HG03064 (cell line): ENCODE data around the gene C12orf43.
"Not testable (repeated sequence)": the region's sequence is repeated elsewhere in the genome, so short reads cannot be mapped to it uniquely, and the experiment has no call there.

ENCODE experiments used
- ATAC-seq: cut with Tn5 transposase; IDR thresholded peaks from one replicate; pipeline ENCODE4 v1.9.1; 2021; ENCODE audit warnings: low read depth; ENCODE audit not compliant: unreplicated experiment

Gene C12orf43, protein sequence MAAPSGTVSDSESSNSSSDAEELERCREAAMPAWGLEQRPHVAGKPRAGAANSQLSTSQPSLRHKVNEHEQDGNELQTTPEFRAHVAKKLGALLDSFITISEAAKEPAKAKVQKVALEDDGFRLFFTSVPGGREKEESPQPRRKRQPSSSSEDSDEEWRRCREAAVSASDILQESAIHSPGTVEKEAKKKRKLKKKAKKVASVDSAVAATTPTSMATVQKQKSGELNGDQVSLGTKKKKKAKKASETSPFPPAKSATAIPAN

DNA sequence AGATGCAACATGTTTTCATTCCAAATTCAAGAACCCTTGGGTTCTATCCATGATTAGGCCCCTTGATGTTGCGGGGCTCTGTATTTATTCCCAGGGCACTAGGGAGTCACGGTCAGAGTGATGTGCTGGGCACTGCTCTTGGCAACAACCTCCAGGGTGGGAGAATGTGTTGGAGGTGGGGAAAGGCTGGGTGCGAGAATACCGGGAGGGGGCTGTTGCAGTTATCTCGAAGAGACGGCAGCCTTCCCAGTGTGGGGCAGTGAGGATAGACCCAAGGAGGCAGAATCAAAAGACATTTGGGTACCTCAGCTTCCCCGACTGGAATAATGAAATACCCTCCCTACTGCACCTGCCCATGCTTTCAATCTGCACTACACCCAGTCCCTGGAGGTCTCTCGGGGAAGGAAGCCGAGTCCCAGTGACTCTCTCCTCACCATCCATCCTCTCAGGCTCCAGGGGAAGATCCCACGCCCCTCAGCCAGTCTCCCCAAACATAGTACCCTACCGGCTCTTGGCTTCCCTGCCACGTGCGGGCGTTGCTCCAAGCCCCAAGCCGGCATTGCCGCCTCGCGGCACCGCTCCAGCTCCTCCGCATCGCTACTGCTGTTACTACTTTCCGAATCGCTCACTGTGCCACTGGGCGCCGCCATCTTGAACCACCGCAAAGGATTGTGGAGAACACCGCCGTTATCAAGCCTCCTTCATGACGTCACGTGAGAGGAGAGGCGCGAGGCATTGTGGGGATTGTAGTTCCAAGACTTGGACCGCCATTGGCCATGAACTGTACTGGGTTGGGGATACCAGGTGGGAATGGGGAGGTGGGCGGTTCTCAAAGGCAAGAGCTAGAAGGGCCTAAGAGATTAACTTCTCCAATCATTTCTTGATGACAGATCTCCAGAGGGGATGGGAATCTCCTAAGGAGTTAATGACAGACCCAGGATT lies at the start of gene C12orf43:
Gene C12orf43, minus strand, starts transcription at position 663 of the 942 bp plus-strand sequence. Its CDS starts 13 bp downstream, at position 650.
- ATAC-seq, result peak; percentile 90

DNA sequence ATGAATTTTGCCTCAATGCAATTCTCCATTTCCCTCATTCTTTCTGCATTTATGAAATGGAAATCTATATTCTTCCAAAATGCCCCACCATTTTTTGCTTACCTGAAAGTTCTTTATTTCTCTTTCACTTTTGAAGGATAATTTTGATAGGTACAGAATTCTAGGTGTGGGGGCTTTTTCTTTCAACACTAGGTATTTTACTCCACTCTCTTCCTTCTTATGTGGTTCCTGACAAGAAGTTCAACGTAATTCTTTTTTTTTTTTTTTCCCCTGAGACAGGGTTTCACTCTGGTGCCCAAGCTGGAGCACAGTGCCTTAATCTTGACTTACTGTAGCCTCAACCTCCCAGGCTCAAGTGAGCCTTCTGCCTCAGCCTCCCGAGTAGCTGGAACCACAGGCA lies 49.1 kb upstream of the C12orf43 start:
- ATAC-seq, result no peak

DNA sequence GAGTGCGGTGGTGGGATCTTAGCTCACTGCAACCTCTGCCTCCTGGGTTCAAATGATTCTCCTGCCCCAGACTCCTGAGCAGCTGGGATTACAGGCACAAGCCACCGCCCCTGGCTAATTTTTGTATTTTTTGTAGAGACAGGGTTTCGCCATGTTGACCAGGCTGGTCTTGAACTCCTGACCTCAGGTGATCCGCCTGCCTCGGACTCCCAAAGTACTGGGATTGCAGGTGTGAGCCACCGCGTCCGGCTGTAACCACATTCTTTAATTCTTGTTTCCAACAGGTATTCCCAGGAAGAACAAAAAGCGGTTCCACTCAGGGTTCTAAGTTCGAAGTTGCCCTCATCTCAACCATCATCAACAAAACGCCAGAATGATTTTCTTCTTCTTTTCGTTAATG lies 48.3 kb upstream of the C12orf43 start:
- not testable (repeated sequence) for ATAC-seq

DNA sequence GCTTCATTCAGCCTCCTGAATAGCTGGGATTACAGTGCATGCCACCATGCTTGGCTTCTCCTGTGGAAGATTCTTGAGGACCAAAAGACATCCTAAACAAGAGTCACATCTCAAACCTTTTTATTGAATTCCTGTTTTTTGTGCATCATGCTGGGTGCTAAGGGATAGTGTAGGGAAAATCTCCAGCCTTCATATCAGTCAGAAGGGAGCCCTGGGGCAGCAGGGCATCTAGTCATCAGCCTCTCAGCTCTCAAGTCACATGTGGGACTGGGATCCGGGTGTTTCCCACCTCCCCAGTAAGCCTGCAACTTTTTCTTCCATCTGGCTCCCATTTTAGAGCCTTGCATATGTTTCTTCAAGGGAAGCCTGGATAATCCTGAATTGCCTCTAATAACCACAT lies 47.8 kb upstream of the C12orf43 start:
- no peak for ATAC-seq

DNA sequence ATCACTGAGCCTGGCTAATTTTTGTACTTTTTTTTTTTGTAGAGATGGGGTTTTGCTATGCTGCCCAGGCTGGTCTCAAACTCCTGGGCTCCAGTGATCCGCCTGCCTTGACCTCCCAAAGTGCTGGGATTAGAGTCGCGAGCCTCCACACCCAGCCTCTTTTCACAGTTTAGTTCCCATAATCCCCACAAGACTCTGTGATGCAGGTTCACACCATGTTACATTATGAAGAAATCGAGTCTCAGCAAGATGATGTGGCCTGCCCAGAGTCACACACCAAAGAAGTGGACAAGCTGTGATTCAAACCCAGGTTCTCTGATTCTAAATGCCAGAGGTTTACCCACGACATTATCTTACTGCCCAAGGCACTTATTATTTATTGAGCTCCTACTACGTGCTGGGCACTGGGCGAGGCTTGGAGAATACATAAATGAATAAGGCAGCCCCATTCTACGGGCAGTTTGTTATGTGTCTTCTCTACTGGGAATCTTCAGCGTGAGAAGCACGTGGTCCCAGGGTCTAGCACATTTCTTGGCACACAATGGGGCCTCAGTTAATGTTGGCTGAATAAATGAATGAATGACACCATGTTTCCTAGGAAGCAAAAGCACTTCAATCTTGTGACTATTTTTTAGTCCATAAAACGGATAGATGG lies 46.2 kb upstream of the C12orf43 start:
- no peak for ATAC-seq

DNA sequence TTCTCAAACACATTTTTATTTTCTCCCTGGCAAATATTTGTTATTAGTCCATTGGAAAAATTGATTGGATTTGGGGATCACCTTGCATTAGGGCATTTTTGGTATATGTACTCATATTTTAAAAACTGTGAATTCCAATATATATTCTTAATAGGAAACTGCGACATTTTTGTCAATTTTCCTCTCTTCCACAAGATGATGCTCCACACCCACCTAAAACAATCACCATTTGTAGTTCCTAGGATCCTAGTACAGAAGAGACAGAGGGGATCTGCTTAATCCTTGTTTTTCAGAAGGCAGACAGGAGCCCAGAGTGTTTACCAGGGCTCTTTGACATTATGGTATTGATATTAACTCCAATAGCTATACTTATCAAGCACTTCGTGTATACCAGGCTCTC lies 45.5 kb upstream of the C12orf43 start:
- no peak for ATAC-seq

DNA sequence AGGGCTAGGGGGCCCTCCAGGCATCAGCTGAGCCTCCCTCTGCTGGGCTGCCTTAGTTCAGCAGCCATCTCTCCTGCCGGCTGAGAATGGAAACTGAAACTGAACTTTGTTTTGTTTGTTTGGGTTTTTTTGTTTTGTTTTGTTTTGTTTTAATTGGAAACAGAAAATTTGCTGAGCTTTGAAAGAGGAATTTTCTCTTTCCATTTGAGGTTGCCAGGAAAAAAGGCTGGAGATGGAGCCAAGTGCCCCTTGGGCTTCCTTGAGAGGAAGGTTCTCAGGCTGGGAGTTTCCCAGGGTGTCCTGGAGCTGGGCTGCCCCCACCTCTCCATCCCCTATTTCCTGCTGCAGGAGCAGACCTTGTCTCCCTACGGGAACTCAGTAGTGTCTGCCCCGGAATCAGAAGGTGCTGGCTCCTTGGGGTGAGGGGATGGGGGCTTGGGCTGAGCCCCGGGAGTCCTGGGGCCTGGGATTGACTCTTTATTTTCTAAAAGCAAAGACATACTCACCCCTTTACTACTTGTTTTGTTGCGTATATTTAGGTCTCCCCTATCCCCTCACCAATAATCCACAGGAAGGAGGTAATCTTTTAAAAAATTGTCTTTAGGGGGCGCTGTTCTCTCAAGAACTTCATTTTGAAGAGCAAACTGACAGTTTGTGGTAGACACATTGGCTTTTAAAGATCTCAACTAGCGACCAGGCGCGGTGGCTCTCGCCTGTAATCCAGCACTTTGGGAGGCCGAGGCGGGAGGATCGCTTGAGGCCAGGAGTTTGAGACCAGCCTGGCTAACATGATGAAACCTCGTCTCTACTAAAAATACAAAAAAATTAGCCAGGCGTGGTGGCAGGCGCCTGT lies 44.1 kb upstream of the C12orf43 start:
- peak; percentile 80 for ATAC-seq

DNA sequence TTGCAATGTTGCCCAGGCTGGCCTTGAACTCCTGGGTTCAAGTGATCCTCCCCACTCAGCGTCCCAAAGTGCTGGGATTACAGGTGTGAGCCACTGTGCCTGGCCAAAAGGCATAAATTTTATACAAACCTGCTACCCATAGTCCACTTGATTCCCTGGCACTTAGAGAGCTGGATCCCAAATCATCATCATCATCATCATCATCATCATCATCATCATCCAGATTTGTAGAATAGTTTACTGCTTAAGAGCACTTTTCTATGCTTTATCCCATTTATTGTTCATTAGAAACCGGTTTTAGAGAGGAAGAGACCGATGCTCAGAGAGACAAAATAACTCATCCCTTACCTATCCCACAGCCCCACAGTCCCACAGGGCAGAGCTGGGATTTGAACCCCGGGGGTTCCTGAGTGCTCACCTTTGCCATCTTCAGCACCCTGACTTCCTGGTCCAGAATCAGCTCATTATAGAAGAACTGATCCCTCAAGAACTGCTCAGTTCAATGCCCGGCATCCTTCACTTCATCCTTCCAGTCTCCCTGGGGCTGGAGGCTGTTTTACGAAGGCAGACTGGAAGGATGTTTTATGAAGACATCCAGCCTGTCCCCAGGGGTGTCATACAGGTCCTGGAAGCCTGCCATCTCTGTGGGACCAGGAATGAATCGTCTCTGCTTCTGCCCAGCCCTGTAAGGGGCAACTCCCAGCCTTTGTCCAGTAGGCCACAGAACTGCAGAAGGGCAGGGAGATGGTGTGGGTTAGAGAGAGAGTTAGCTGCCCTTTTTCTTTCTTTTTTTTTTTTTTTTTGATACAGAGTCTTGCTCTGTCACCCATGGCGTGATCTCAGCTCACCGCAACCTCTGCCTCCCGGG lies 43.0 kb upstream of the C12orf43 start:
- ATAC-seq, result no peak

DNA sequence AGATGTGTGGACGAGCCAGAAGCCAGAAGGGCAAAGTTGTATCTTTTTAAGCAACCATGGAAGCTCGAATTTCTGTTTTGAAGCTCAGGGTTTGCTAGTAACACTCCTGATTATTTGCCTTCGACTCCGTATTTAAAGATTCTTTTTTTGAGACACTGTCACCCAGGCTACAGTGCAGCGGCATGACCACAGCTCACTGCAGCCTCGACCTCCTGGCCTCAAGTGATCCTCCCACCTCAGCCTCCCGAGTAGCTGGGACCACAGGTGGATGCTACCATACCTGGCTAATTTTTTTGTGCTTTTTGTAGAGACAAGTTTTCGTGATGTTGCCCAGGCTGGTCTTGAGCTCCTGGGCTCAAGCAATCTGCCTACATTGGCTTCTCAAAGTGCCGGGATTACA lies 41.5 kb upstream of the C12orf43 start:
- ATAC-seq, result no peak

DNA sequence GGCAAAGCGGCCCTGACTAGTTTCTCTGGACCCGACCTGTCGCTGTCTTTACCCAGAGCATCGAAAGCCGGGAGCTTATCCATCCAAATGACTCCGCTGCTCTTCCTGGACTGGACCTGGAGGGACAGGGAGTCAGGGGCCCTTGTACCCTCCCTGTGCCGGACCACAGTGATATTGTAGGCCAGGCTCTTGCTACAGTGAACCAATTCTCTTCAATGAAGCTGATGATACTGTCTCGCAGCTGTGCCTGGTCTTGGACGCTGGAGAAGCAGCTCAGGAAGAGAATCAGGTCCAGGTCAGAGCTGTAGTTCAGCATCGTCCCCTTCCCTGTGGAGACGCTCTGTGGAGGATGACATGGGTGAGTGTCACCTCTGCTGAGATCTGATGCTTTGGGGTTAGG lies 37.4 kb upstream of the C12orf43 start:
- no peak for ATAC-seq

DNA sequence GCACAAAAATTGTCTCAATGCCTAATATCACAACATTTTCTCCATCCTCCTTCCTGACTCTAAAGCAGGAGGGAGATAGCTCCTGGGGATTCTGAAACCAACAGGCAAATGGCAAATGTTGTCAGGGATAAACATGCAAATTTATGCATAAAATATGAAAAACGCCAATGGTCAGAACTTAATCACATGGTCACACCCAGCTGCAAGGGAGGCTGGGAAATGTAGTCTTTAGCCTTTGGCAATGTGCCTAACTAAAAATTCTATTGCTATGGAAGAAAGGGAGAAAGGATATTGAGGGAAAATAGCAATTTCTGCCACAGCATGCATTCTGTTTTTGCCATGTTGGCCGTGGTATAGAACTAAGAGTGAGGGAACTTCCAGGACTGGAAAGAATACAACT lies 34.4 kb upstream of the C12orf43 start:
- ATAC-seq, result no peak

DNA sequence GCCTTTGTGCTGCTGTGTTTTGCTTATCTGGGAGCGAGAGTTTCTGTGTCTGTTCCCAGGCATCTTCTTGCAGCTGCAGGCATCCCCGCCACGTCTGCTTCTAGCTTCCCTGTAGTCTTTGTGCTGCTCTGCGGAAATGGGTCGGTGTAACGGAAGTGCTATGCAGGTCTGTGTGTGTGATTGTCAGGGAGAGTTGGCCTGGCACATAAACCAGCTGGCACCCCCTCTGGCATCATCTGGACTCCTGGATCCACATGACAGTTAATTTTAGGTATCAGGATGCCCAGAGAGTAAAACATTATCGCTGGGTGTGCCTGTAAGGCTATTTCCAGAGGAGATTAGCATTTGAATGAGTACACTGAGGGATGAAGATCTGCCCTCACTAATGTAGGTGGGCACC lies 32.2 kb upstream of the C12orf43 start:
- no peak for ATAC-seq

DNA sequence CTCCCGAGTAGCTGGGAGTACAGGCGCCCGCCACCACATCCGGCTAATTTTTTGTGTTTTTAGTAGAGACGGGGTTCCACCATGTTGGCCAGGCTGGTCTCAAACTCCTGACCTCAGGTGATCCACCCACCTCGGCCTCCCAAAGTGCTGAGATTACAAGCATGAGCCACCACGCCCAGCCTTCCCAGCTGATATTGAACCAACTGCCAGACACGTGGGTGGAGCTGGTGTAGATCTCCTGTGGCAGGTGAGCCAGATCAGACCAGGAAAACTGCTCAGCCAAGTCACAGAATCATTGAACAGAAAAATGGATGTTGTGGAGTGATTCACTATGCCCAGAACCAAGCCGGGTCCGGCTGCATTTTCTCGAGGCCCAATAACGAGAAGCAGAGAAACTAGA lies 31.1 kb upstream of the C12orf43 start:
- ATAC-seq, result not testable (repeated sequence)

DNA sequence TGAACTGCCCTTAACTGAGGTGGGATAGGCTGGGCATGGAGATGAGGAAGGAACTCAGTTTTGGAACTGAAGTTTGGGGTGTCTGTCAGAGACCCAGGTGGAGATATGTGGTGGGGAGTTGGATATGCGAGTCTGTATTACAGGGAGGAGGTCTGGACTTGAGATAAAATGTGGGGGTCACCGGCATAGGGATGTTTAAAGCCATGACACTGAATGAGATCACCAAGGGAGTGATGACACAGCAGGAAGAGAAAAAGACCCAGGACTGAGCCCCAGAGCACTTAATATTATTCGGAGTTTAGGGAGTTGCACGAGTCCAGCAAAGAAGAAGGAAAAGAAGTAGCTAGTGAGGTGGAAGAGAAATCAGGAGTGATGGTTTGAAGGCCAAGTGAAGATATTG lies 26.8 kb upstream of the C12orf43 start:
- no peak for ATAC-seq

DNA sequence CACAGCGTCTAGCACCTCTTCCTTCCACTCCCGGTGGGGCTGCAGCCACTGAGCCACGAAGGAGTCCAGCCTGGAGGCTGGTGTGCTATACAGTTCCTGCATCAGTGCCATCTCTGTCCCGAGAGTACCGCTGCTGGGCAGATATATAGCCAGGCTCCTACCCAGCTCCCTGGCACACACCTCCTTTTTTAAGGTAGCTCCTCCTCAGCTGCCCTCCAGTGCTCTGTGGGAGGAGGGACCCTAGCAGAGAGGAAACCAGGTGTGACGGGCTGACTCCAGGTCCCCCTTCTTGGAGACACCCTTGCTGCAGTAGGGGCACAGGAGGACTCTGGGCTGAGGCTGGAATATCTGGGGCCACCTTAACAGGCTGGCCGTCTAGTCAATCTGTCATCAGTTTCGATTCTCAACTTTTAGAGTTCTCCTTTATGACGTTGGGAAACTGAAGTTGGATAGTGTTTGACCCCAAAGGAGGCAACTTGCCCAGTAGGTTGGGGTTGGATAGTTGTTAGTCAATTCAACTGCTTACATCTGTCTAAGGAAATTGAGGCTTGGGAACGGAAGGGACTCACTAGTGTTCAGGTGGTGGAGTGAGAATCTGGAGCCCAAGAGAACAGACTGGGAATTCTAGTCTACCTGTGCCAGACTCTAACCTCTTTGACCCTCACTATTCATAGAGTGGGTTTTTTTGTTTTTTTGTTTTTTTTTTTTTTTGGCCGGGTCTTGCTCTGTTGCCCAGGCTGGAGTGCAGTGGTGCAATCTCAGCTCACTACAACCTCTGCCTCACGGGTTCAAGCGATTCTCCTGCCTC lies 22.8 kb upstream of the C12orf43 start, which contains the start of gene OASL:
Gene OASL, minus strand, starts transcription at position 386 of the 808 bp plus-strand sequence. Its CDS starts 275 bp downstream, at position 111.
- ATAC-seq, result peak; percentile 70

DNA sequence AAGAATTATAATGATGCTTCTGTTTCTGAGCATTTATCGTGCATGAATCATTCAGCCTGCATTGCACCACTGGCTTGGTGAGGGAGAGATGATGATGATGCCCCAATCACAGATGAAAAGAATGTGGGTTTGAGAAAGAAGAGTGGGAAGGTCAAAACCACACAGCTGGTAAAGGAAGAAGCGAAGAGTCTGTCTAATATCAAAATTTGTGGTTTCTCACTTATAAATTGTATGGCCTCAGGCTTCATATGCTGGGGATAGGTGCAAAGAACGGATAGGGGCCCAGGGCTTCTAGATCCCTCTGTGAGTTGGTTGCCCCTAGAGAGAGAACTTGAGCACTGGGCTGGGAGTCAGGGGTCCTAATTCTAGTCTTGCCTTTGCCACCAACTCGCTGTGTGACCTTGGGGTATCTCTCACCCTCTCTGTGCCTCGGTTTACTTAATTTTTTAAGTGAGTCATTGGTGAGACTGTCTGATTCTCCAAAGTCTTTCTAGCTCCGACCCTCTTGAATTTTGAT lies 20.6 kb upstream of the C12orf43 start:
- ATAC-seq, result no peak

DNA sequence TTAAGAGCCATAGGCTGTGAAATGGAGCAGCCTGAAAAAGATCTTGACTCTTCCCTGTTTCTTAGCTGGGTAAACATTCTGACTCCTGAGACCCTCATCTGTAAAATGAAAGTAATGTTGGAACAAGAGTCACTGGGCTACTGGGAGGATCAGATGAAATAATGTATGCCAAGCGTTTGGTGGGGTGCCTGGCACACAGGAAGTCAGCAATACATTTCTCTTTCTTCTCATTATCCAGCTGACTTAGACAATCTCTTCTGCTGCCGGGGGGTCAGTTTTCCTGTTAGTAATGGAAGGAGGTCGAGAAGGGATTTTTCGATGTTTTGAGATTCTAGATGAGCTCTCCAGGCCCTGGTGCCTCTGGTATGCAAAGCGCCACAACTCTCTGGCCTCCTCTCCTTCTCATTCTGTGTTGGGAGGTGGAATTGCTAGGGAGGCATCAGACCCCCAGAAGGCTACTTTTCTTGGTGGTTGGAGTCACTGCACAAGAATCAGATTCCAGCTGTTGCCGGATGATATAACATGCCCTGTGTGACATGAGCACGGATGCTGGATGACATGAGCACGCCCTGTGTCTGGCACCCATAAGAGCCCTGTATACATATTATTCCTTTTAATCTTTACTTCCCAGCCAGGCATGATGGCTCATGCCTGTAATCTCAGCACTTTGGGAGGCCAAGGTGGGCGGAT lies 18.5 kb upstream of the C12orf43 start:
- no peak for ATAC-seq
